Mucosa of rectum (tissue), 2 donors: ENCODE data around the gene CREB3L1.
A peak's percentile ranks its signal among the peaks of the same experiment; 100 is the strongest.

ENCODE experiments used
- H3K27ac ChIP-seq, 2 donors: one replicate each; pipeline ENCODE4 v1.7.0; 2013; ENCODE audit warnings: inconsistent platforms in 2 of 2, low read depth in 2 of 2, low read length in 2 of 2
- H3K27me3 ChIP-seq, 2 donors: one replicate each; pipeline ENCODE4 v1.7.0; 2013; ENCODE audit warnings: low read length in 2 of 2; ENCODE audit not compliant: control insufficient read depth in 2 of 2, insufficient read depth in 2 of 2
- H3K36me3 ChIP-seq, 2 donors: one replicate each; pipeline ENCODE4 v1.7.0; 2013; ENCODE audit warnings: low read length in 2 of 2; ENCODE audit not compliant: control insufficient read depth in 2 of 2, insufficient read depth in 2 of 2
- H3K4me1 ChIP-seq, 2 donors: one replicate each; pipeline ENCODE4 v1.7.0; 2013; ENCODE audit warnings: low read length in 2 of 2, mild to moderate bottlenecking in 1 of 2; ENCODE audit not compliant: control insufficient read depth in 2 of 2, insufficient read depth in 2 of 2
- H3K4me3 ChIP-seq, 2 donors: one replicate each; pipeline ENCODE4 v1.7.0; 2013; ENCODE audit warnings: low read length in 2 of 2
- H3K9ac ChIP-seq, 2 donors: one replicate each; pipeline ENCODE4 v1.7.0; 2013; ENCODE audit warnings: low read length in 2 of 2, low read depth in 1 of 2, mild to moderate bottlenecking in 1 of 2
- H3K9me3 ChIP-seq, 2 donors: one replicate each; pipeline ENCODE4 v1.7.0; 2013; ENCODE audit warnings: low read length in 2 of 2; ENCODE audit not compliant: control insufficient read depth in 2 of 2
- donor health status: healthy.
- donor health status: Normal muscosa, but diverticular disease.

The CREB3L1 gene

GRCh38 chr11:46272816-46273427 lies 4.5 kb upstream of the CREB3L1 start:
- Histone ChIP-seq H3K9ac (peak overlapping the region; percentile 41 to 74), H3K4me3 (peak overlapping the region; percentile 43 to 50), H3K27ac (peak overlapping the region; percentile 92 to 95), H3K36me3 (no peaks in the 10 kb centered on the region), H3K9me3 (no peaks in the 10 kb centered on the region), H3K27me3 (peaks cover 0 to 4% of the 10 kb centered on the region in 2 donors), H3K4me1 (peaks cover 47 to 64% of the 10 kb centered on the region in 2 donors)

GRCh38 chr11:46273511-46274205 lies 3.8 kb upstream of the CREB3L1 start:
- Histone ChIP-seq H3K9ac (peak overlapping the region; percentile 38 to 74), H3K27me3 (peaks cover 0 to 4% of the 10 kb centered on the region in 2 donors), H3K27ac (peak overlapping the region; percentile 92 to 95), H3K9me3 (no peaks in the 10 kb centered on the region), H3K4me1 (peaks cover 51 to 64% of the 10 kb centered on the region in 2 donors), H3K36me3 (no peaks in the 10 kb centered on the region), H3K4me3 (peak overlapping the region; percentile 42 to 50)

- H3K27me3 ChIP-seq: peaks cover 0 to 4% of the 10 kb centered on the region in 2 donors
- H3K9ac ChIP-seq: peak overlapping the region; percentile 34 to 55
- H3K36me3 ChIP-seq: no peaks in the 10 kb centered on the region
- peak overlapping the region; percentile 92 to 95 for H3K27ac ChIP-seq
- peak overlapping the region; percentile 14 to 33 for H3K4me3 ChIP-seq
- no peaks in the 10 kb centered on the region for H3K9me3 ChIP-seq
- peaks cover 67 to 78% of the 10 kb centered on the region in 2 donors for H3K4me1 ChIP-seq
Measured at GRCh38 chr11:46275964-46276641, 1.4 kb upstream of the CREB3L1 start.

- Histone ChIP-seq H3K4me3 (peak overlapping the region; percentile 86 to 89), H3K27ac (peak overlapping the region; percentile 92 to 95), H3K9ac (peak overlapping the region in 1 of 2 donors; percentile 91), H3K27me3 (peaks cover 0 to 4% of the 10 kb centered on the region in 2 donors), H3K9me3 (no peaks in the 10 kb centered on the region), H3K36me3 (no peaks in the 10 kb centered on the region), H3K4me1 (peaks cover 70 to 78% of the 10 kb centered on the region in 2 donors)
Measured at GRCh38 chr11:46277313-46277621, 195 bp upstream of the CREB3L1 start.

- Histone ChIP-seq H3K4me3 (peak overlapping the region; percentile 86 to 89), H3K9ac (peak overlapping the region; percentile 91 to 92), H3K27me3 (peaks cover 0 to 4% of the 10 kb centered on the region in 2 donors), H3K27ac (peak overlapping the region; percentile 92 to 95), H3K9me3 (no peaks in the 10 kb centered on the region), H3K36me3 (no peaks in the 10 kb centered on the region), H3K4me1 (peaks cover 58 to 69% of the 10 kb centered on the region in 2 donors)
Measured at GRCh38 chr11:46278387-46279125, 1.1 kb downstream of the CREB3L1 start.

GRCh38 chr11:46279126-46280099 lies 2.0 kb downstream of the CREB3L1 start:
- Histone ChIP-seq H3K36me3 (peaks cover 5 to 6% of the 10 kb centered on the region in 2 donors), H3K9ac (peak overlapping the region; percentile 91 to 92), H3K4me1 (peaks cover 53 to 64% of the 10 kb centered on the region in 2 donors), H3K27me3 (peaks cover 0 to 4% of the 10 kb centered on the region in 2 donors), H3K9me3 (no peaks in the 10 kb centered on the region), H3K4me3 (peak overlapping the region; percentile 86 to 89), H3K27ac (peak overlapping the region; percentile 92 to 95)

- Histone ChIP-seq H3K36me3 (peaks cover 6 to 7% of the 10 kb centered on the region in 2 donors), H3K4me3 (peak overlapping the region; percentile 52 to 63), H3K27me3 (peaks cover 0 to 2% of the 10 kb centered on the region in 2 donors), H3K9me3 (no peaks in the 10 kb centered on the region), H3K4me1 (peaks cover 40 to 63% of the 10 kb centered on the region in 2 donors), H3K27ac (peak overlapping the region; percentile 86 to 89), H3K9ac (peak overlapping the region; percentile 52 to 67)
Measured at GRCh38 chr11:46280706-46281105, 3.2 kb downstream of the CREB3L1 start.

GRCh38 chr11:46281371-46281831 lies 3.9 kb downstream of the CREB3L1 start:
- Histone ChIP-seq H3K4me1 (peaks cover 34 to 61% of the 10 kb centered on the region in 2 donors), H3K36me3 (peaks cover 6 to 7% of the 10 kb centered on the region in 2 donors), H3K9me3 (no peaks in the 10 kb centered on the region), H3K27me3 (no peaks in the 10 kb centered on the region), H3K9ac (peak overlapping the region; percentile 52 to 67), H3K27ac (peak overlapping the region; percentile 86 to 89), H3K4me3 (peak overlapping the region; percentile 52 to 63)

GRCh38 chr11:46285173-46285572 lies 7.7 kb downstream of the CREB3L1 start:
- Histone ChIP-seq H3K9me3 (no peaks in the 10 kb centered on the region), H3K27ac (peak overlapping the region; percentile 52 to 58)

More at GRCh38 chr11:46285173-46285572, 7.7 kb downstream of the CREB3L1 start:
- Histone ChIP-seq H3K36me3 (peaks cover 9% of the 10 kb centered on the region in 2 donors), H3K4me3 (no peak overlapping the region), H3K4me1 (peaks cover 20 to 53% of the 10 kb centered on the region in 2 donors), H3K9ac (peak overlapping the region in 1 of 2 donors; percentile 8), H3K27me3 (no peaks in the 10 kb centered on the region)
